Activated CD8-positive, alpha-beta memory T cell treated with anti-CD3 and anti-CD28 coated beads for 4 hours (primary cell): ENCODE data around the gene CFAP57.

Experiments
- DNase-seq, 2 donors: peaks; one replicate each; pipeline ENCODE4 v3.0.0-alpha.2; 2020; ENCODE audit warnings: low read depth in 2 of 2

The CFAP57 gene

DNA sequence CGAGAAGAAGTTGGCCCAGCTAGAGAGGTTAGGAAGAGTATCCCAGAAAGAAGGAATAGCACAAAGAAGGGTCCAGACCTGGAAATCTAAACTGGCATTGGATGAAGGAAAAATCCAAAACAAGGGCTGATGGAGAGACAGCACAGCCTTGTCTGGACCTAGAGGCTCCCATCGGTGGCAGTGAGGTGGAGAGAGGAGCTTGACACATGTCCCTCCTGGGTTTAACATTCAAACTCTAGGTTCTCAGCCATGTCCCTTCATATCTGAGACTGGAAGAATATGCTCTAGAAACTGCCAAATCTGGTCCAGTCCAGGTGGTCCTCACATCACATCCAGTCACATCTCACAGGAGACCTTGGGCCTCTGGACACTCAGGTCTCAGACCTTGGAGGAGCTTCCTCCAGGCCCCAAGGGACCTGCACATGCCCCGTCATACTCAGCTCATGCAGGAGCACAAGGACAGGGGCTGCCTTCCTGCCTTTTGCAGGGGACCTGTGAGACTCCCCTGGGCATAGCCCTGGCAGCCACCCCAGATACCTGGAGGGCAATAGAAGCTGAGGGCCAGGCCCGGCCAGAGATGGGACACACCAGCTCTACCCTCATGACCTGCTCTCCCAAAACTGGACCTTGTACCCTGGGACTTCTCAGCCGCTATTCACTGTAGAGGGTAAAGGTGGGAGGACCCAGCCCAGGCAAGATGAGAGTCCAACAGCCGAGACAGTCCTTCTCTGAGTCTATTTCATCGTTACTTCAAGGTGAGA is 105.2 kb downstream of the CFAP57 start:
- no peak for DNase-seq

DNA sequence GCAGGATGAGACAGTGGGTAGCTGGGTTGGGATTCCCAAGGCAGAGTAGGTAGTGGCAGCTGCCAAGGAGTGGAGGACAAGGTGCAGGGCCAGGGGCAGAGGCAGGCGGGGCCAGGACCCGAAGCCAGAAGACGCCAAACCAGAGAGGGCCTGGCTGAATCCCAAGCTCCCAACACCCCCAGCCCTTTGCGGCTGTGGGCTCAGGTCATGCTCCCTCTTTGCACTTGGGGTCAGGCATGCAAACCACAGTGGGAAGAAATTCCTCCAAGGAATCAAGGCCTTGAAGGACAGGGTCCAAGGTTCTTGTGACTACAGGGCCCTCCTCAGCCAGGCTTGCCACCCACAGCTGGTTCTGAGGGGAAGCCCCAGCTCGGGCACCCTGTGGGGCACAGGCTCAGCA is 107.0 kb downstream of the CFAP57 start:
- no peak for DNase-seq

DNA sequence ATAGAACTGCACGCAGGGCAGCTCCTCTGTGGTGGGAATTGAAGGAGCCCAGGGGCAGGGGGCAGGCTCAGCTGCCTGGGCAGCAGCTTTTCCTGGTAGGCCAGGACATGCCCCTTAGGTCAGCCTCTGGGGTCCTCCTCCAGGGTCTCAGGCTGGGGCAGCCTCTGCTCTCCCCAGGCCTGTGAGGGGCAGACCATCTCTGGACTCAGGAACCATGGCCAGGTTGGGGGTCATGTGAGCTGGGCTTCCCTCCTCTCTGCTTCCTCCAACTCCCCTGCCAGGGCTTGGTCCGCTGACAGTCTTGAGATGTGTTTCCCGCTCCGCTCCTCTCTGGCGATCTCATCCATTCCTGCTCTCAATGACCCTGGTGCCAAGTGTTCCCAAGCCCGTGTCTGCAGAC is 107.5 kb downstream of the CFAP57 start:
- DNase-seq, result no peak

DNA sequence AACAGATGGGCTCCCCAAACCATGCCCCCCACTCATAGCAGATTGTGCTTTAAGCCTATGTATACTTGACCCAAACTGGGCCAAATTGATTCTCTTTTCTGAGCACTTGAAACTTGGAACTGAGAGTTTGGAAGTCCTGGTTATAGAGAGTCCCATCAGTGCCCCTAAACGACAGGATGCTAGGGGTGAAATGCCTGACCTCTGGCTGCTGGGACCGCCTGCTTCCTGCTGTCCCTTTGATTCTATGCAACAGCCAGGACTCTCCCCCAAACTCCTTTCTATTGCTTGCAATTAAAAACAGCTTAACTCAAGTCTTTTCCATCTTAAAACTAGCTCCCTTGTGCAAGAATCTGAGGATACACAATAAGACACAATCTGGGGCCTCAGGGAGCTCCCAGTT is 108.6 kb downstream of the CFAP57 start:
- DNase-seq, result no peak

DNA sequence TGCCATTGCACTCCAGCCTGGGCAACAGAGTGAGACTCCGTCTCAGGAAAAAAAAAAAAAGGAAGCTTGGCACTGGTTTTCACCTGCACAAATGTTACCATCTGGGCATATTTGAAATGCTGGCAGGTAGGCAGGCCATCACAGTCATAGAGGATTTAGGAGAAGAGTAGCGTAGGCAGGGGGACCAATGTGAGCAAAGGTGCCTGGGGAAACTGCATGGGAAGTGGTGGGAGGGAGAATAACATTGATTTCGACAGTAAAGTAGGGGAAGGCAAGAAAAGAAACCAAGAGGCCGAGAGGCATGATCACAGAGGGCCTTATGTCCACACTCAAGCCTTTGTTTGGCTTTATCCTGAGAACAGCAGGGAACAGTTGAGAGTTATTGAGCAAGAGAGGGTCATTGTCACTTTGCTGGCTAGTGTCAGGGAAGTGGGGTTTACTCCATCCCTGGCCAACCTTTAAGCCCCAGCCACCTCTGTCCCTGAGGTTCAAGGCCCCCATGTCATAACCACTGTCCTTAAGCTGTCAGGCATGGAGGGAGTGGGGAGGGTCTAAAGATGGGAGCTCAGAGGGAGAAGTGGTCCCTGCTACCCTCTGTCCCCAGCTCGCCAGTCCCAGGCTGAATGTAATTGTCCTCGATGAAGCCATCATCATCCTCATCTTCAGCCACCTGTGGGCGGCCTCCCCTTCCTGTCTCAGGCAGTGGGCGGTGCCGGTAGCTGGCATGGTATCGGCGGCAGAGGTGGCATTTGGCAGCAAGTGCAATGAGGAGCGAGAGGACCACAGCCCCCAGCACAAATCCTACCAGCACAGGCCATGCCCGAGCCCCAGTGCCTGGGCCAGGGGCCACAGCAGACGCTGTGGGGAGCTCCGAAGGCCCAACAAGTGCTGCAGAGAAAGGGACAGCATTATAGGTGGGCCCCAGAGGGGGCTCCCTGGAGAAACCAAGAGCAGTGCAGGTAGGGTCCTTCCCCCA is 110.4 kb downstream of the CFAP57 start:
- no peak for DNase-seq

DNA sequence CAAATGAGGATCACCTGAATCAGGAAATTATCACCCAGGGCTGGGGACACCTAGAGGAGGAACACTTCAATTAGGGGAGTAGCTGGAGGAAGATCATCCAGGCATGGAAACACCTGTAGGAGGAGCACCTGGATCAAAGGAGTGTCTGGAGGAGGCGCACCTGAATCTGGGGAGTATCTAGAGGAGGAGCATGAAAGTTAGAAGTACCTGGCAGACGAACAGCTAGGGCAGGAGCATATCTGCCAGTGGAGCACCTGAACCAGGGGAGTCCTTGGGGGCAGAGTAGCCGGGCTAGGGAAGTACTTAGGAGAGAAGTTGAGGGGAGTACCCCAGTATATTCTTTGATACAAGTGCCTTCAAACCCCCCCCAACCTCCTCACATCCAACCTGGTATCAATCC is 111.9 kb downstream of the CFAP57 start:
- no peak for DNase-seq

DNA sequence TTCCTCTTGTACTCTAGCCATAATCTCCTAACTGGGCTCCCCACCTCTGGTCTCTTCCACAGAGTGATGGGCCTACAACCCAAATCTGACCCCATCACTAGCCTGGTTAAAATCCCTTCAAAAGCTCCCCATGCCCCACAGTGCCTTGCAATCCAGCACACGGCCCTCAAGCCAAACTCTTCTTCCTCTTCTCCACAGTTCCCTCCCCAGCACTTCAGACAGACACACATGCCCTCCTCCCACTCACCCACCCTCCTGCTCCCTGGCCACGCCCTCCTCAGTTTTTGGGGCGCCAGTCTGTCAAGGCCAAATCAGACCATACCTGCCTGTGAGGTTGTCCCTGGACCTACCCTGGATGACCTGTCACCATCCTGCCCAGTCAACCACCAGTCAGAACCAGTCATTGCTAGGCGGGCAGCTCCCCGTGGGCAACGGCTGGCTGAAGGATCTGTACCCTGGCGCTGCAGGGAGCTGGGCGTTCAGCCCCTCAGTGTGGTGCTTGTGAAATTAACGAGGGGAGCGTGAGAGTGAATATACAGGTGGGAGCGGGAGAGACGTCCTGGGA is 112.5 kb downstream of the CFAP57 start:
- no peak for DNase-seq

DNA sequence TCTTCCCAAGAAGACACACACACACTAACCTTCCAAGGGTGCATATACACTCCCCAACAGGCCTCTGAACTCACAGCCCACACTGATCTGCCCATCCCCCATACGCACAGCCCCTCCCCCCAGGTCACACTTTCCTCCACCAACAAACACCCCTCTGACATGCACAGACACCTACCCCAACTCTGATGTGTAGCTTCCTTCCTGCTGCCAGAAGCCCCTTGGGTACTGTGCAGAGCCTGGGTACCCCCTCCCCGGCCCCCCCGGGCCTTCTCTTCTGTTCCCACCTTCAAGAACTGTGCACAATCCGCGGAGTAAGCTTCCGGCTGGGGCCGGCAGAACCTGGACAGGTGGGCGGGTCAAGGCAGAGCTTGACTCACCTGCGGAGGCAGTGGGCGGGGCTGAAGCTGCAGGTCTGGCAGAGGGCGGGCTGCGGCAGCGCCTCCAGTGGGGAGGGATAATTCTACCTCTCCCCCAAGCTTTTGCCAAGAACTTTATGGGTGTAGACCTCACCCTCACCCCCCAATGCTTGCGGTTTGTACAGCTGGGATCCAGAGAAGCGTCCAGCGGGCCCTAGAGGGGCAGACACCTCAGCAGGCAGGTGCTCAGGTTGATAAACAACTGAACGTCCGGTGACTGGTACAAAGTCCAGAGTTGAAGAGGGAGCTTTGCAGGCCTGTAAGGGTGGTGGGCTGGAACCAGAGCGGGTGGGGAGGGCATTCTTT is 113.3 kb downstream of the CFAP57 start, which contains the start of gene C1orf210:
TSS of gene C1orf210 (minus strand) at position 313 of the 722 bp plus-strand sequence. CDS start 2,311 bp downstream, outside the sequence.
- DNase-seq, result no peak

DNA sequence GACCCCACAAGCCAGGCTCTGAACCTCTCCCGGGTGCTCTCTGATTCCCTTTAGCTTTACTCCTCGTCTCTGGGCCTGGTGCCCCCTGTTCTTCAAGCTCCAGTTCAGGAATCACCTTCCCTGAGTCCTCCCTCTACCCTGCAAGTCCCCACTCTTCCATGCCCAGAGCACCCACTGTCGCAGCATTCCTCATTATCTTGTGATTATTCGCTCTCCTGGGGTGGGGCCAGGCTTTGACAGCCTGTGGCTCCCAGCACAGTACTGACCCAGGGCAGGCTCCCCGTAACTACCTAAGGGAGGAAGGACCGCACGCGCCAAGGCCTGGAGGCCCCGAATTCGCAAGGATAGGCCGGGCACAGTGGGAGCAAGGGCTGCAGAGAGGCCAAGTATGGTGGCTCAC is 114.0 kb downstream of the CFAP57 start:
- no peak for DNase-seq

DNA sequence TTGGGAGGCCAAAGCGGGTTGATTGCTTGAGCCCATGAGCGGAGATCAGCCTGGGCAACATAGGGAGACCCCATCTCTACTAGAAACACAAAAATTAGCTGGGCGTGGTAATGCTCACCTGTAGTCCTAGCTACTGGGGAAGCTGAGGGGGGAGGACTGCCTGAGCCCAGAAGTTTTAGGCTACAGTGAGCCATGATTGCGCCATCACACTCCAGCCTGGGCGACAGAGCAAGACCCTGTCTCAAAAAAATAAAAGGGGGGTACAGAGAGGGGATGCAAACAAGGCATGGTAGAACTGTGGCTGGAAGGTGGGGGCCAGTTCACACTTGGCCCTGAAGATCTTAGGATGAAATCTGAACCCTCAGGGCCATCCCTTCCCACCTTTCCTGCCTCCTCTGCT is 114.4 kb downstream of the CFAP57 start:
- DNase-seq, result no peak

DNA sequence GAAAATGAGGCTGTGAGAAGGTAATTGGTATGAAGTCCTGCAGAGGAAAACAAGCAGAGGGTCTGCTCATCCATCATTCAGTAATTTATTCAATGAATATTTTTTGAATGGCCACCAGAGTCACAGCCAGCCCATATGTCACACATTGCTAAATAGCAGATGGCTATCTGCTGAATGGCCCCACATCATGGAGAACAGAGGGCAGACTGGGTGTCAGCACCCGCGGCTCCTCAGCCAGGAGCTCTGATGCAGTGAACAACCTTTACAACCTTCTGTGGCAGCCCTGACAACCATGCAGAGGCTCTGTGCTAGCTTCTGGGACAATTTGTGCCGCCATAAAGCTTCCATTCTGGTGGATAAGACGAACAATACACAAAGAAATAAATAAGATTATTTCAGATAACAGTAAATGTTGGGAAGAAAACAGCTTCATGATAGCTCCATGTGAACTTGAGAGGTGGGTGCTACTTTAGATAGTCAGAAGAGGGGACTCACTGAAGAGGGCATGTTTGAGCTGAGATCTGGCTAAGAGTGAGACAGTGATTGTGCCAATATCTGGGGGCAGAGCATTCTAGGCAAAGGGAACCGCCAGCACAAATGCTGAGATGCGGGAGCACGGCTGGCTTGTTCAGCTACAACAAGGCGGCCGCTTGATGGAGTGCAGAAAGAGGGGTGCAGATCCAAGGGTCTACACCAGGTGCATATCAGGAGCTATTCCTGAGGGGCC is 116.1 kb downstream of the CFAP57 start:
- DNase-seq, result no peak

DNA sequence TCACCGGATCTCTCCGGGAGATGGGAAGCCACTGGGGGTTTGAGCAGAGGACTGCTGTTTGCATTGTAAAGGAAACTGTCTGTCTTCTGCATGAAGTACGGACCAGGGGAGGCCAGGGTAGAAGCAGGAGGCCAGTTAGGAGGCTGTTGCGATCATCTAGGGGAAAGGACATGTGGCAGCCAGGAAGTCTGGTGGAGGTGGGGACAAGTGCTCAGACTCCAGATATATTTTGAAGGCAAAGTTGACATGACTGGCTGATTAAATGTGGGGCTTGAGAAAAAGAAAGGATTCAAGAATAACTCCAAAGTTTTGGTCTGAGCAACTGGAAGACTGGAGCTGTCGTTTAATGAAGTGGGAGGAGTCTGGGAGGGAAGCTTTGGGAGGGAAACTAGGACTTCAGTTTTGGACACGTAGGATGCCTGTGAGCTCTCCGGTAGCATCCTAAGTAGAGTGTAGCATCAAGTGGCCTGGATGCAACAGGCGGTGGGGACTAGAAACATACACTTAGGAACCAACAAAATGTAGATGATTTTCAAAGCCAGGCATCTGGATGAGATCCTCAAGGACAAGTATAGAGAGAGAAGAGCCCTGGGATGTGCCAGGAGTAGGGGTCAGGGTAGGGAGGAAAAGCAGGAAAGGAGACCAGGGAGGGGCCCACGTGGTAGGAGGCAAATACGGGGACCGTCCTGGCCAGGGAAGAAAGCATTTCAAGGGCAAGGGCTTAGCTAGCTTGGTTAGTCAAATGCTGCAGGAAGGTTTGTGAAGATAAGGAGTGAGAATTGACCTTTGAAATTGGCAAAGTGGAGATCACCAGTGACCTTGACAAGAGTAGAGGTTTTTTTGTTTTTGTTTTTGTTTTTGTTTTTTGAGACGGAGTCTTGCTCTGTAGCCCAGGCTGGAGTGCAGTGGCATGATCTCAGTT is 116.9 kb downstream of the CFAP57 start:
- DNase-seq, result no peak

DNA sequence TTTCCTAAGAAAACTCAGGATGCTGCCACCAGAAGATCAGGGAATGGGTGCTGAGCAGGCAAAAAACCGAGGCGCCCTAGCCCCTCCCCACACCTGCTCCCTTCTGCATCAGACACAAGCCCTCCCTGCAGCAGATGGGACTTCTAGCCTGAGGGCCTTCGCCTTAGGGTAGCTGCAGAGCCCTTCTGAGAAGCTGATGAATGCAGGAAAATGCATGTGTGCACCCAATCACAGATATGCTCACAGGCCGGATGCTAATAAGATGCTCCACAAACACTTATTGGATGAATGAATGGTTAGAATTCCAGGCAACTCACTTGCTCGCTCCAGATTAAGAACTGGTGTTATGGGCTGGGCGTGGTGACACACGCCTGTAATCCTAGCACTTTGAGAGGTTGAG is 120.1 kb downstream of the CFAP57 start:
- no peak for DNase-seq

DNA sequence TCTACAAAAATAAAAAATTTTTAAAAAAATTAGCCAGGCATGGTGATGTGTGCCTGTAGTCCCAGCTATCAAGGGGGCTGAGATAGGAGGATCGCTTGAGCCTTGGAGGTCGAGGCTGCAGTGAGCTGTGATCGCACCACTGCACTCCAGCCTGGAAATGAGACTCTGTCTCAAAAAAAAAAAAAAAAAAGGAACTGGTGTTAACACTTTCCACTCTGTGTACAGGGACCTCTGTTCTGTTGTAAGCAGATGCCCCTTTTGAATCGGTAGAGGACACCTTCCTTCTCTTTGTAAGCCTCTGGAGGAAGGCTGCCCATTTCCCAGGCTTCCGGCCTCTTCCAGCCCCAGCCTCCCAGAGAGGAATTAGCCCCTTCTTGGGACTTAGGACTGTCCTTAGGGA is 120.5 kb downstream of the CFAP57 start:
- DNase-seq, result no peak

DNA sequence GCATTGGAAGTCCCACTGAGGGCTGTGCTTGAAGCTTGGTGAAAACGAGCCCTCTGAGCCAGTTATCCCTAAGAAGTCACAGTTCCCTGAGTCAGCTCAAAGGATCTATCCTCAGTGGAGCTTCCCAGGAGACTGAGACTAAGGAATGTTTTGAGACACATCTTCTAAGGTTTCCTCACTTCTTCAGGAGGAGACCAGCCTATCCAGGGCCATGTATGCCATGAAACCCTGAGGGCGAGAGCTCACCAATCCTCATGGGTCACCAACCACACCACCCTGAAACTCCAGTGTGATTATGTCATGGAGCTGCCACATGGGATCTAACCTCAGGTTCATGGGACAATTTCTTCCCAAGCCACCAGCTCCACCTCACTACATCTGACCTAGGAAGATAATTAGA is 121.0 kb downstream of the CFAP57 start:
- no peak for DNase-seq

DNA sequence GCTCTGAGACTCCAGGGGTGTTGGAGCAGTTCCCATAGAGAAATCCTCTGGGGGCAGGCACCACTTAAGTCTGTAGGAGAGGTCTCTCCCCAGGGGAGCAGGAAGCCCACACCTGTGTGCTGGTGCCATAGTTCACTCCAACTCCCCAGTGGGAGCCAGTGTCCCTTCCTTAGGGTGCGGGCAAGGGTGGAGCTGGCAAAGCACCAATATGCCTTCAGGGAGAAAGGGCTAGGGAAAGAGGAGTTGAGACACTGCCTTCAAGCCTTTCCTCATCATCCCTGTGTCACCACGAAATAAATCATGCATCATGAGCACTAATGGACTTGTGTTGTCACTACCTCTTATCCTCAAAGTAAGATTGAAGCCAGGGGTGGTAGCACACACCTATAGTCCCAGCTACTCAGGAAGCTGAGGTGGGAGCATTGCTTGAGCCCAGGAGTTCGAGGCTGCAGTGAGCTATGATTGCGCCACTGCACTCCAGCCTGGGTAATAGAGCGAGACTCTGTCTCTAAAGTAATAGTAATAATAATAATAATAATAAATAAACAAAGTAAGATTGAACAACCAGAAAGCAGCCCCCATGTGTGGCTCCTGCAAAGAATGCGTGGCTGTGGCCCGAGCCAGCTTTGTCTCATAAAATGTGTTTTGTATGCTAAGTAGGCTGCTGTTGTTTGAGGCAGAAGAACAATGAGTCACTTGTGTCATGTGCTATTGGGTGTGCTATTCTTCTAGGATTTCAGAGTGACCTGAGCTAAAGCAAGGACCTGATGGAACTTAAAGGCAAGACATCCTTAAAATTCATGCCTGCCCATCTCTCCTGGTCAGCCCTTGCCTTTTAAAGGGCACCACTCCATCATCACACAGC is 122.0 kb downstream of the CFAP57 start:
- no peak for DNase-seq

DNA sequence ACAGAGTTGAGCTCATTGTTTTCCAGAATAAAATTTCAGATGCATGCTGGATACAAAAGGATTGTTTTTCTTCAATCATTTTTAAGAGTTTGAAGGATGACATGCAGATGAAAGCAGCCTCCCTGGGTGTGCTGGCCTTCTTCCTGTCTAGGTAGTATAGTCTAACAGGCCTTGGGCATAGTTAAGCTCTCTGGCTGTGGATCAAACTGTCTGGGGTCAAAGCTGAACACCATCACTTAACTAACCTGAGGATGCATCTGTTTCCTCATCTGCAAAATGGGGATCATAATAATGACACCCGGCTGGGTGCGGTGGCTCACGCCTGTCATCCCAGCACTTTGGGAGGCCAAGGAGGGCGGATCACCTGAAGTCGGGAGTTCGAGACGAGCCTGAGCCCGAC is 122.6 kb downstream of the CFAP57 start:
- no peak for DNase-seq

DNA sequence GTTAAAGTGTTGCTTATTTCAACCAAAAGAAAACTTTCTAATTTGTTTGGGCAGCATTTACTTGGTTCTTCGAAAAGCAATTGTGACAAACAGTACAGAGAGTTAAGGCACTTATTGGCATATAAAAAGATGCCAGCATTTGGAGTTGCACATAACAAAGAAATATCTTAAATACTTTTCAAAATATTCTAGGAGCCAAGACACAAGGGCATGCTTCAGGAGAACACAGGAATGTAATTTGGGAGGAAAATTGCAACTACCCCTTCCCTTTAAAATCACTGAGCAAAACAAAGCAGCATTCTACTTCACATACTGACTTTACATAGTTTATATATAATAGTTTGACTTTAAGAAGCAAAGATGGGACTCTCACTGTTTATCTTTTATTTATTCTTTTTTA is 124.1 kb downstream of the CFAP57 start:
- DNase-seq, result no peak

DNA sequence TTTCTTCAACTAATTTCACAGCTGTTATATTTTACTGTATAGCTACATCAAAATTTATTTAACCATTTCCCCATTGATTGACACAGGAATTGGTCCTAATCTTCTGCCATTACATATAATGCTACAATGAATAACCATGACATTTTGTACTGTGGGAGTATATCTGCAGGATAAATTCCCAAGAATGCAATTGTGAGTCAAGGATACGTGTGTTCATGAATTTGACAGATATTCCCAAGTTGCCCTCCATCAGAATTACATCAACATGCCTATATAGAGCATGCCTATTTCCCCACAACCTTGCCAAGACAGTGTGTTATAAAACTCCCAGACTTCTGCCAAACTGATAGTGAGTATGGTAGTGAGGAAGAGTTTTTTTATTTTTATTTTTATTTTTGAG is 125.9 kb downstream of the CFAP57 start:
- no peak for DNase-seq
